Activated naive CD8-positive, alpha-beta T cell (primary cell): ENCODE data around the gene NCOA3.
"Not testable (repeated sequence)": the region's sequence is repeated elsewhere in the genome, so short reads cannot be mapped to it uniquely, and the experiment has no call there.

Source experiments
- H3K27ac Mint-ChIP-seq: one replicate; pipeline ENCODE4 v1.8.0; 2021; ENCODE audit warnings: mixed read lengths
- H3K27me3 Mint-ChIP-seq: one replicate; pipeline ENCODE4 v1.8.0; 2021; ENCODE audit warnings: mixed read lengths
- H3K36me3 Mint-ChIP-seq: one replicate; pipeline ENCODE4 v1.8.0; 2021; ENCODE audit warnings: mixed read lengths
- H3K4me1 Mint-ChIP-seq: one replicate; pipeline ENCODE4 v1.8.0; 2021; ENCODE audit warnings: low read depth, mixed read lengths
- H3K4me3 Mint-ChIP-seq: one replicate; pipeline ENCODE4 v1.8.0; 2021; ENCODE audit warnings: mild to moderate bottlenecking, mixed read lengths
- H3K9me3 Mint-ChIP-seq: one replicate; pipeline ENCODE4 v1.8.0; 2021; ENCODE audit warnings: low read depth, mixed read lengths

Gene NCOA3

GRCh38 chr20:47549671-47550070 is 48.0 kb downstream of the NCOA3 start:
- Mint-ChIP-seq H3K4me3 (no peak overlapping the region), H3K27me3 (no peaks in the 10 kb centered on the region), H3K9me3 (no peaks in the 10 kb centered on the region), H3K27ac (peak overlapping the region; percentile 84), H3K4me1 (peaks cover 52% of the 10 kb centered on the region), H3K36me3 (peaks cover 16% of the 10 kb centered on the region)

GRCh38 chr20:47551222-47551621 is 49.5 kb downstream of the NCOA3 start:
- peaks cover 3% of the 10 kb centered on the region for H3K9me3 Mint-ChIP-seq
- peaks cover 13% of the 10 kb centered on the region for H3K36me3 Mint-ChIP-seq
- peaks cover 50% of the 10 kb centered on the region for H3K4me1 Mint-ChIP-seq
- H3K4me3 Mint-ChIP-seq = no peak overlapping the region
- no peaks in the 10 kb centered on the region for H3K27me3 Mint-ChIP-seq
- peak overlapping the region; percentile 50 for H3K27ac Mint-ChIP-seq

- H3K4me3 Mint-ChIP-seq = peak overlapping the region; percentile 5
- peaks cover 51% of the 10 kb centered on the region for H3K4me1 Mint-ChIP-seq
- H3K27ac Mint-ChIP-seq = peak overlapping the region; percentile 46
Measured at GRCh38 chr20:47551841-47552240, 50.2 kb downstream of the NCOA3 start.

GRCh38 chr20:47552996-47553395 is 51.3 kb downstream of the NCOA3 start:
- H3K27me3 Mint-ChIP-seq = no peaks in the 10 kb centered on the region
- H3K36me3 Mint-ChIP-seq = peaks cover 10% of the 10 kb centered on the region
- H3K4me1 Mint-ChIP-seq = peaks cover 61% of the 10 kb centered on the region
- H3K9me3 Mint-ChIP-seq = peaks cover 3% of the 10 kb centered on the region
- H3K27ac Mint-ChIP-seq = peak overlapping the region; percentile 34
- no peak overlapping the region for H3K4me3 Mint-ChIP-seq

More at GRCh38 chr20:47551841-47552240, 50.2 kb downstream of the NCOA3 start:
- Mint-ChIP-seq H3K36me3 (peaks cover 10% of the 10 kb centered on the region), H3K27me3 (no peaks in the 10 kb centered on the region), H3K9me3 (peaks cover 3% of the 10 kb centered on the region)

- H3K4me3 Mint-ChIP-seq, H3K27ac Mint-ChIP-seq, H3K27me3 Mint-ChIP-seq, H3K9me3 Mint-ChIP-seq: not testable (repeated sequence)
- Mint-ChIP-seq H3K4me1 (peaks cover 64% of the 10 kb centered on the region), H3K36me3 (peaks cover 10% of the 10 kb centered on the region)
Measured at GRCh38 chr20:47553594-47554235, 52.0 kb downstream of the NCOA3 start.

GRCh38 chr20:47554283-47554682 is 52.6 kb downstream of the NCOA3 start:
- not testable (repeated sequence) for H3K9me3 Mint-ChIP-seq, H3K27ac Mint-ChIP-seq, H3K27me3 Mint-ChIP-seq, H3K4me3 Mint-ChIP-seq
- H3K4me1 Mint-ChIP-seq = peaks cover 69% of the 10 kb centered on the region
- H3K36me3 Mint-ChIP-seq = peaks cover 10% of the 10 kb centered on the region

GRCh38 chr20:47557218-47557617 is 55.5 kb downstream of the NCOA3 start:
- Mint-ChIP-seq H3K4me3 (no peak overlapping the region), H3K36me3 (peaks cover 5% of the 10 kb centered on the region), H3K27ac (peak overlapping the region; percentile 28), H3K9me3 (peaks cover 3% of the 10 kb centered on the region), H3K4me1 (peaks cover 70% of the 10 kb centered on the region), H3K27me3 (no peaks in the 10 kb centered on the region)

- Mint-ChIP-seq H3K4me3 (no peak overlapping the region), H3K27me3 (no peaks in the 10 kb centered on the region), H3K27ac (no peak overlapping the region), H3K4me1 (peaks cover 69% of the 10 kb centered on the region), H3K36me3 (peaks cover 8% of the 10 kb centered on the region), H3K9me3 (peaks cover 3% of the 10 kb centered on the region)
Measured at GRCh38 chr20:47557791-47558190, 56.1 kb downstream of the NCOA3 start.

- H3K9me3 Mint-ChIP-seq = peaks cover 3% of the 10 kb centered on the region
- peaks cover 76% of the 10 kb centered on the region for H3K4me1 Mint-ChIP-seq
- H3K4me3 Mint-ChIP-seq = peak overlapping the region; percentile 9
- peak overlapping the region; percentile 52 for H3K27ac Mint-ChIP-seq
- H3K36me3 Mint-ChIP-seq = peaks cover 8% of the 10 kb centered on the region
- no peaks in the 10 kb centered on the region for H3K27me3 Mint-ChIP-seq
Measured at GRCh38 chr20:47558295-47559066, 56.8 kb downstream of the NCOA3 start.

- peaks cover 10% of the 10 kb centered on the region for H3K36me3 Mint-ChIP-seq
- peaks cover 3% of the 10 kb centered on the region for H3K9me3 Mint-ChIP-seq
- H3K4me3 Mint-ChIP-seq = peak overlapping the region; percentile 9
- peak overlapping the region; percentile 52 for H3K27ac Mint-ChIP-seq
- peaks cover 80% of the 10 kb centered on the region for H3K4me1 Mint-ChIP-seq
- no peaks in the 10 kb centered on the region for H3K27me3 Mint-ChIP-seq
Measured at GRCh38 chr20:47559141-47559540, 57.5 kb downstream of the NCOA3 start.

- H3K27me3 Mint-ChIP-seq = no peaks in the 10 kb centered on the region
- no peak overlapping the region for H3K27ac Mint-ChIP-seq
- no peaks in the 10 kb centered on the region for H3K9me3 Mint-ChIP-seq
- H3K4me3 Mint-ChIP-seq = peak overlapping the region; percentile 0
- H3K4me1 Mint-ChIP-seq = peaks cover 85% of the 10 kb centered on the region
- H3K36me3 Mint-ChIP-seq = peaks cover 8% of the 10 kb centered on the region
Measured at GRCh38 chr20:47561180-47561579, 59.5 kb downstream of the NCOA3 start.

GRCh38 chr20:47561603-47562583 is 60.2 kb downstream of the NCOA3 start:
- Mint-ChIP-seq H3K4me1 (peaks cover 84% of the 10 kb centered on the region), H3K9me3 (no peaks in the 10 kb centered on the region), H3K27ac (peak overlapping the region; percentile 70), H3K27me3 (no peaks in the 10 kb centered on the region), H3K36me3 (peaks cover 8% of the 10 kb centered on the region), H3K4me3 (peak overlapping the region; percentile 0)

GRCh38 chr20:47566269-47566668 is 64.6 kb downstream of the NCOA3 start:
- H3K27ac Mint-ChIP-seq = no peak overlapping the region
- H3K4me1 Mint-ChIP-seq = peaks cover 65% of the 10 kb centered on the region
- no peak overlapping the region for H3K4me3 Mint-ChIP-seq
- H3K36me3 Mint-ChIP-seq = peaks cover 15% of the 10 kb centered on the region
- no peaks in the 10 kb centered on the region for H3K27me3 Mint-ChIP-seq
- H3K9me3 Mint-ChIP-seq = no peaks in the 10 kb centered on the region

- peaks cover 19% of the 10 kb centered on the region for H3K36me3 Mint-ChIP-seq
Measured at GRCh38 chr20:47568019-47568418, 66.3 kb downstream of the NCOA3 start.

More at GRCh38 chr20:47568019-47568418, 66.3 kb downstream of the NCOA3 start:
- Mint-ChIP-seq H3K4me1 (peaks cover 65% of the 10 kb centered on the region), H3K27ac (peak overlapping the region; percentile 70), H3K4me3 (no peak overlapping the region), H3K27me3 (no peaks in the 10 kb centered on the region), H3K9me3 (no peaks in the 10 kb centered on the region)
